HG02852 (cell line): ENCODE measurements around the gene KLRK1.
"Not testable (repeated sequence)": the region's sequence is repeated elsewhere in the genome, so short reads cannot be mapped to it uniquely, and the experiment has no call there.

Experiments used
- ATAC-seq: cut with Tn5 transposase; IDR thresholded peaks from one replicate; pipeline ENCODE4 v1.9.1; 2021; ENCODE audit warnings: mild to moderate bottlenecking, moderate library complexity; ENCODE audit not compliant: unreplicated experiment

The KLRK1 gene

DNA sequence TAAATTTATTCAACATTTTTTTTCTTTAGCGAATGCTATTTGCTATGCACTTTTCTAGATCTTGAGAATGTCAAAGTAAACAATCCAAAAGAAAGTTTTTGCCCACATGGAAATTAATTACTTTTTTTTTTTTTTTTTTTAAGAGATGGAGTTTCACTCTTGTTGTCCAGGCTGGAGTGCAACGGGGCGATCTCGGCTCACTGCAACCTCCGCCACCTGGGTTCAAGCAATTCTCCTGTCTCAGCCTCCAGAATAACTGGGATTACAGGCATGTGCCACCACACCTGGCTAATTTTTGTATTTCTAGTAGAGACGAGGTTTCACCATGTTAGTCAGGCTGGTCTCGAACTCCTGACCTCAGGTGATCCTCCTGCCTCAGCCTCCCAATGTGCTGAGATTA is 1.1 kb upstream of the KLRK1 start:
- not testable (repeated sequence) for ATAC-seq

DNA sequence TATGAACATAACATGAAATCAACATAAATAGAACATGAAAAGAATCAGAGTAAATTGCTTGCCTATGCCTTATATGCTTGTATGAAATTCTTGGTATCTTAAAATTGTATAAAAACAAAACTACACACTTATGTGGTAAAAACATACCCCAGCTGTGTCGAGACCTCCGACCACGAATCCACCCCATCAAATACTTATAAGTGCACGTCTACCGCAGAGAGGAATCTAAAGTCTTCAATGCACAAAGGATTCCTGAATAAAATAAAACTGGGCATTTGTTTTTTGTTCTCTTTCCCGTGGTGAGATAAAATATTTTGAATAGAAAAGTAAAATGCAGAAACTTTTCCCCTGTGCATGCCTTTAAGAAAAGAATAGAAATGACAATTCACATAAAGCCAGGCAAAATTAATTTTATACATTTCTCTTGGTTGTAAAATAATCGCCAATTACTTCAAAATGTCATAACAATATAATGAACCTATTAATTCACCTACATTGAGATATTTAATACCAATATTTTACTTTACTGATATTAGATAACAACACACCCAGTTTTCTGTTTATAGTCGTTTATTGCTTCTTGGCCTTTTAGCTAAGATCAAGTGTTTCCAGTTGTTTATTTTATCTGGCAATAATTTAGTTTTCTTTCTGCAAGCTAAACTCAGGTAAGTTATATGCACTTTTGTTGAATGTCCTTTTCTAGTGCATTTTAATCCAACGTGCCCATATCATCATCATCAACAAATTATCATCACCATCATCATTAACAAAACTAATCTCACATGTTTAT is 1.0 kb downstream of the KLRK1 start:
- ATAC-seq: no peak

DNA sequence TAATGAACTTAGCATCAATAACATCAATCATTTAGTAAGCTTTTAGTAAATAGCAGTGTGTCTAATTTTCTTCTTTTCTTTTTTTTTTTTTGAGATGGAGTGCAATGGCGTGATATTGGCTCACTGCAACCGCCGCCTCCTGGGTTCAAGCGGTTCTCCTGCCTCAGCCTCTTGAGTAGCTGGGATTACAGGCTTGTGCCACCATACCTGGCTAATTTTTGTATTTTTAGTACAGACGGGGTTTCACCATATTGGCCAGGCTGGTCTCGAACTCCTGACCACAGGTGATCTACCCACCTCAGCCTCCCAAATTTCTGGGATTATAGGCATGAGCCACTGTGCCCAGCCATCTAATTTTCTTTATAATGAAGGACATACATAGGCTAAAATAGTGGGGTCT is 2.3 kb downstream of the KLRK1 start:
- ATAC-seq: not testable (repeated sequence)

DNA sequence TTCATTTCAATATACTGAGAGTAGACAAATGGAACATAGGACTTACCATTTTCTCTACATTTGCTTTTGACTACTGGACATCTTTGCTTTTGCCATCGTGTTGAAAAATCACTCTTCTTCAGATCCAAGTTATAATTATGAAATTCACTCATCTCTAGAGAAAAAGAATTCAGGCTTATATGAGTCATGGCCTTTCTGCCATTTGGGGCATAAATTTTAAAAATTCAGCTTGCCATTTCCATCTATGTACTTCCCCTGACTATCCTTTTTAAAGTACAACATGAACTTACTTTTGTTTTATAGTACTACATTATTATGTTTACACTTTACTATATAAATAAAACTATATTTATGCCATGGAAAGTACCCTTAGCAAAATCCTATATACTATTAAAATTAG is 3.0 kb downstream of the KLRK1 start:
- no peak for ATAC-seq

DNA sequence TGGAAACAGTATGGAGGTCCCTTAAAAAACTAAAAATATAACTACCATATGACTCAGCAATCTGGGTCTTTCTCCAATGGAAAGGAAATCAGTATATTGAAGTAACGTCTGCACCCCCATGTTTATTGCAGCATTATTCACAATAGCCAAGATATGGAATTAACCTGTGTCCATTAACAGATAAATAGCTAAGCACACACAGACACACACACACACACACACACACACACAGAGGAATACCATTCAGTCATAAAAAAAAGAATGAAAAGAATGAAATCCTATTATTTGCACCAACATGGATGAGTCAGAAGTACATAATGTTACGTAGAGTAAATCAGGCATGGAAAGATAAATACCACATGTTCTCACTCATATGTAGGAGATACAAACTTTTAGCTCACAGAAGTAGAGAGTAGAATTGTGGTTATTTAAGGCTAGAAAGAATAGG is 4.7 kb downstream of the KLRK1 start:
- ATAC-seq: no peak

DNA sequence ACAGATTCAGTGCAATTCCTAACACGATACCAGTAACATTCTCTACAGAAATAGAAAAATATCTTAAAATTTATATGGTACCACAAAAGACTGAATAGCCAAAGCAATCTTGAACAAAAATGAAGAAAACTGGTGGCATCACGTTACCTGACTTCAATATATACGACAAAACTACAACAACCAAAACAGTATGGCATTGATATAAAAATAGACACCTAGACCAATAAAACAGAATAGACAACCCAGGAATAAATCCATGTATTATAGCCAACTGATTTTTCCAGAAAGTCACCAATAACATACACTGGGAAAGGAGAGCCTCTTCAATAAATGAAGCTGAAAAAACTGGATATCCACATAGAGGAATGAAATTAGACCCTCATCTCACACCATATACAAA is 5.7 kb downstream of the KLRK1 start:
- ATAC-seq: no peak

DNA sequence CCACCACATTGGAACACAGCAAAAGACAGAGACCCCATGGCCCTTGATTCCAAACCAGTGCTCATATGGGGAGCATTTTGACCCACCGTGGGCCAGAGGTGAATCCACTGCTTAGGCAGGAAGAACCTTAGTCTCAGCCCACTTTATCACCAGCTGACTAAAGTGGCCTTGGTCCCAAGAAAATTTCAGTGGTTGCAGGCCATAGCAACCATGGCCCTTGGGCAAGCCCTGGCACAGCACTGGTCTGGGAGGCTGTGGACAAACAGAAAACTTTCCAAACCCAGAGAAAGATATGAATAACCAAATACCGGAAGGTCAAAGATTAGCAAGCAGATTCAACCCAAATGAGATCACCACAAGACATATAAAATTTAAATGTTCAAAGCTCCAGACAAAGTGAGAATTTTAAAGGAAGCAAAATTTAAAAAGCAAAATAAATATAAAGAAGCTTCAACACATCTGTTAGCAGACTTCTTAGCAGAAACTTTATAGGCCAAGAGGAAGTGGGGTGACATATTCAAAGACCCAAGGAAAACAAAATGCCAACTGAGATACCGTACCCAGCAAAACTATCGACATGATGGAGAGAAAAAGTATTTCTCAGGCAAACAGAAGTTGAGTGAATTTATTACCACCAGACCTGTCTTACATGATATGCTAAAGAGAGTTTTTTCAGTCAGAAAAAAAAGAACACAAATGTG is 7.8 kb downstream of the KLRK1 start:
- ATAC-seq: no peak

DNA sequence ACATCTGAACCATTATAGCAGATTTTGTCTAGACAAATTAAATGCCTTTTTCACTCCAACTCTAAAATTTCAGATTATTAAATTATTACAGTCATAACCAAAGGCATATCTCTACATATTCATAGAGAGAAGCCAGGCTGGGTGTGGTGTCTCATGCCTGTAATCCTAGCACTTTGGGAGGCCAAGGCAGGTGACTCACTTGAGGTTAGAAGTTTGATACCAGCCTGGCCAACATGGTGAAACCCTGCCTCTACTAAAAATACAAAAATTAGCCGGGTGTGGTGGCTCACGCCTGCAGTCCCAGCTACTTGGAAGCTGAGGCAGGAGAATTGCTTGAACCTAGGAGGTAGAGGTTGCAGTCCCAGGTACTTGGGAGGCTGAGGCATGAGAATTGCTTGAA is 11.1 kb downstream of the KLRK1 start:
- not testable (repeated sequence) for ATAC-seq

DNA sequence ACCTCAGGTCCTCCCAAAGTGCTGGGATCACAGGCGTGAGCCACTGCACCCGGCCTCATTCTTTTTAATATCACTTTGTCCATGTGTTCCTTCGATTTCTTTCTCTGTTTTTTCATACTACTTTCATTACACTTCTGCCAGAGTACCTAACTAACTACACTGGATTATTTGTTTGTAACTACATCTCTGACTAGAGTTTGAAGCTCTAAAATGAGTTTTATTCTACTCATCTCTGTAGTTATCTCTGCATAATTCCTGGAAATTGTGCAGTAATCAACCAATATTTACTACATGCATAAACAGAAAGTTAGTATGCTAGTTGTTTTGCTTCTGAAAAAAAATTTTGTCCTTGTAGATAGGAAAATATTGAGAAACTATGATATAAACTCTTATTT is 15.2 kb downstream of the KLRK1 start:
- ATAC-seq: no peak

DNA sequence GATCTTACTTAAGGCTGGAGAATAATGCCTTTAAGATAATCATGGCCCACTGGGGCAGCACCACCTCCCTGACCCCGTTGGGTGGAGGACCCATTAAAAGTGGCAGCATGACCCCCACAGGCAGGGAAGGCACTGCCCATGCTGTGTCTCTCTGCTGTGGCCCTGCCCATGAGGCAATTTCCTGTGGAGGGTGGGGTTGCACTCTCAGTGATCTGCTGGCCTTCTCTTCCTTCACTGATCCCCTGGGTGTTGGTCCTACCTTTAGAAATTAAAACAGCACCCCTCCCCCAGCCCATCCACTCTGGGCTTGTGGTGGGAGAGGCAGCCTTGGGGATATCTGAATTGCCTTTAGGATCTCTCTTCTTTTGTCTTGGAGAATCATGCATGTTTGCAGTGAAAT is 17.3 kb downstream of the KLRK1 start:
- ATAC-seq: no peak

DNA sequence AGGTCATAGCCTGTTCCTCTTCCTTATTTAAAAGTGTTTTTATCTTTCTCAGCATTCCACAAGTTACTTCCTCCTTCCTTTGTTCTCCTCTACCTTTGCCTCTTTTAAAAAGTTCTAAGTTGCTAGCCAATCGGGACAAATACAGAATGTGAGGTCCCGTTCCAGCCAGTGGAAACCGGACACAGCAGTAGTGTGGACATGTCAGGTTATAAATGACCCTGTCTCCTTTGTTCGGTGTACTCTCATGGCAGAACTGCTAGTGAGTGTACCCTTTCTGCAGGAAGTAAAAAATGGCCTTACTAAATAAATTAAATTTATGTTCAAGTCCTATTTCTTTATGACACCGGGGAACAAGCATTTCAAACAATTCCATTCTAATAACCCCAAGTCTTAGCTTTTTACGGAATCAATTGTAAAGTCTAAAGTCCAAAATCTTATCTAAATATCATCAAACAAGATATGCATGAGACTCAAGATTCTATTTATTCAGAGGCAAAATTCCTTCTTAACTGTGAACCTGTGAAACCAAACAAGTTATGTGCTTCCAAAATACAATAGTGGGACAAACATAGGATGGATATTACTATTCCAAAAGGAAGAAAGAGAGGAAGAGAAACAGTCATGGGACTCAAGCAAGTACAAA is 17.8 kb downstream of the KLRK1 start:
- not testable (repeated sequence) for ATAC-seq

DNA sequence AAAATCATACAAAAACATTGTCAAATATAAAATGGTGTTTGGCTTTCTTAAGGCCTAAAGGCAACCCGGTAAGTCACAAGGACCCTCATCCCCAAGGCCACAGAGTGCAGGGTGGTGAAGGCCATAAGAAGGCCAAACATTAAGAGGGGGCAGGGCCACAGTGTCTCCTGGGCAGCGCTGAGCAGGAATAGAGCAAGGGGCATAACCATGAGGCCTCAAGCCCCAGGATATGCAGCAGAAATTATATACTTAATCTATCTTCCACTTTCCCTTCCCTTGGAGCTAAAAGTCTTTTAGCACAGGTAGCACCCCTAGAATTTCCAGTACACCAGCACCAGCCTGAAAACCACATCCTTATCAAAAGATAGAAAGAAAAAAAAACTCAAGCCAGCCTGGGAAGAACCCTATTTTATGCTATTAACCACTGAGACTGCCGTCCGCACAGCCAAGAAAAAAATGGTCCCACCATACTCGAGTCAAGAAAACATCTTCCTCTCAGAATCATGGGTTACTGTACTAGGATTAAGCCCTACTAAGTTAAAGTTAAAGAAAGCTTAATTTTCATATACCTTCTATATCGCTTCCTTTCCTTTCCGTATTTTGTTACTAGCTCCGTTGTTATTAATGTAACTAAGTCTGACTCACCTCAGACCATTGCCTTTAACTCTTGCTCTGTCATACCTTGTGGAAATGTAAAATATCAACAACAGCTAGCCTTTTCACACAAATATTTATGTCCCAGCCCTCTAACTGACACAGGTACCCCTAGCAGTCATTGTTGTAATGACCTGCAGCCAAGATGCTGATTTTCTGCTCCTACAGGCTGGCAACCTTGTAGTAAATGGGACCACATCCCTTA is 20.1 kb downstream of the KLRK1 start:
- no peak for ATAC-seq

DNA sequence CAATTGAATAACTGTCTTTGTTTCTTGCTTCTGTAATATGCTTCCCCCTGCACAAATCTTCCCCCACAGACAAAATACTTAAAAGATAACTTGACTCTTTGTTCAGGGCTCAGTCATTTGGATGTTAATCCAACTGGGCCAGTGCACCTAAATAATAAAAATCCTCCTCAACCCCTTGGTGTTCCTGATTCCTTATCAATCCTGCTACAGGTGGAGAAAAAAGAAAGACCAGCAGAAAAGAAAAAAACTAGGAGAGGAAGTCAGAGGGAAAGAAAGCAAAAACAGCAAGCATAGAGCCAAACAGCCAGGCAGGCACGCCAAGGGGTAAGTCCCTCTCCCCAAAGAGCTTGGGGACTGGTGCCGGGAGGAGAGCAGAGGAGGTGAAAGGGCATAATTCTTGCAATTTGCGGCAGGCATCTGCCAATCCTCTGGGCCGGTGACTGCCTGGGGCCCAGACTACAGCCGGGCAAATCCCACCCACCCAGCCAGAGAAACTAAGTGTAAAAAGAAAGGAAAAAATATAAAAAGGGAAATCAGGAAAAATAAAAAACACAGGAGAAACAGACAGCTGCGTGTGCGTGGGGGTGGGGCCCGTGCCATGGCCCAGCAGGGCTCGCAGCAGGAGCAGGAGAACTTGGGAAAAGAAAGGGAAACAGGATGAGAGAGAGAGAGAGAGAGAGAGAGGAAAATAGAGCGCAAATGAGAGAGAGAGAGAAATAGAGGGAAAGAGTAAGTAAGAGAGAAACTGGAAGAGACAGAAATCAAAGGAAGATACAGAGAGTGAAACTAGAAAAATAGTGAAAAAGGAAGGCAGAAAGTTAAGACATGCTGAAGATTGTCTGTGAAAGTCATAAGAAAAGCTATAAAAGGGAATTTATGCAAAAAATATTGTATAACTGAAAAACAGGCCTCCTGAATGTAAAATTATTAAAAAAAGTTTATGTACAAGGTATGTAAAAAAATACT is 21.4 kb downstream of the KLRK1 start:
- no peak for ATAC-seq

DNA sequence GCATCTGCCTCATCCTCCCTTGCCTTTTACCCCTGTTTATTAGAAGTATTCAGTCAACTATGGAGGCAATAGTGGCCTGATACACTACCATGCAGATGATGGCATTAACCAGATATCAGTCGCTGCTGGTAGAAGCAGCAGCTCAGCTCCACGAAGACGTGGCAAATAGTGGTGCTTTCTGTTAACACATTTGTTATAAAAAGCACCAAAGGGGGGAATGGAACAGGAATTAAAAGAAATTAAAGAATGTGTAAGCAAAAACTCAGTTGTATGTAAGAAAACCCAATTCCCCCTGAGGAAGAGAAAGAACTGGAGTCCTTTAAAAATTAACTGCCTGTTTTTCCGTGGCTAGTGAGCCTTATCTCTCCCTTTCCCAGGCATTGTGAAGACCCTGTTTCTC is 22.1 kb downstream of the KLRK1 start:
- ATAC-seq: not testable (repeated sequence)

DNA sequence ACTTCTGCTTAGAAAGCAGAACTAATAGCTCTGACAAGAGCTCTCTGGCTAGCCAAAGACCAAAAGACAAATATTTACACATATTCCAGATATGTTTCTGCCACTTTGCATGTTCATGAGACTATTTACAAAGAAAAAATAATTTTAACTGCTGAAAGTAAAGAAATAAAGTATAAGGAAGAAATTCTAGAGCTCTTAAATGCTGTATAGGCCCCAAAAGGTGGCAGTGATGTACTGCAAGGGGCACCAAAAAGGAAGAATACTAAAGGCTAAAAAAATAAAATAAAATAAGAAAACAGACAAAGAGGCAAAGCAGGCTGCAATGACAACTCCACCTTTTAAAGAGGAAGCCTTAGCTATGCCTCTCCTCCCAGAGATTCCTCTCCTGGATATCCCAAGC is 23.0 kb downstream of the KLRK1 start:
- ATAC-seq: no peak

DNA sequence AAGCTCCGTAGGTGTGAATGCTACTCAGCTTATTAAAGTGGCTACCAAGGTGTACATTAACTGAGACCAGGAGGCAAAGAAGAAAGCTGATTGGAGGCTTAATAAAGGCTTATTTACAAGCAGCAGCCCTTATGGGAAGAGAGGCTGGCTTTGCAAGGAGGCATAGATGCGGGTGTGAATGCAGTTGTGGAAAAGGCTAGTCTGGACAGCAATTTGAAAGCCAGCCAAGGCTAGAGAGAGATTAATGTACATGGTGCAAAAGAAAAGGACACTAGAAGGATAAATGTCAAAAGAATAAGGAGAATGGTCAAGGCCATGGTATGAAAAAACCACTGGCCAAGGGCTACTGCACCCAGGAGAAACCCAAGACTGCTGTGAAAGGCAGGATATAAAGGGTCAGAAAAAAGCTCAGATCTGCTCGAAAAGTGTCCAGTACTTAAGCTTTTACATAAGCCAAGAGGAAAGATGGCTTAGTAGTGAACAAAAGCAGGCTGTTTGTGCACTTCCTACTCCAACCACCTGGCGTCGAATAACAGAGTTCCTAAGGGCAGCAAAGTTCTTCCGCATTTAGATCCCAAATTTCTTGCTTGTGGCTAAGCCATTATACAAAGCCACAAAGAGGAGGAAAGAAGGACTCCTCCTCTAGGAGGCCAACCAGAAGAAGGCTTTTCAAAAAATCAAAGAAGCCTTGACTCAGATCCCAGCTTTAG is 24.0 kb downstream of the KLRK1 start:
- no peak for ATAC-seq

DNA sequence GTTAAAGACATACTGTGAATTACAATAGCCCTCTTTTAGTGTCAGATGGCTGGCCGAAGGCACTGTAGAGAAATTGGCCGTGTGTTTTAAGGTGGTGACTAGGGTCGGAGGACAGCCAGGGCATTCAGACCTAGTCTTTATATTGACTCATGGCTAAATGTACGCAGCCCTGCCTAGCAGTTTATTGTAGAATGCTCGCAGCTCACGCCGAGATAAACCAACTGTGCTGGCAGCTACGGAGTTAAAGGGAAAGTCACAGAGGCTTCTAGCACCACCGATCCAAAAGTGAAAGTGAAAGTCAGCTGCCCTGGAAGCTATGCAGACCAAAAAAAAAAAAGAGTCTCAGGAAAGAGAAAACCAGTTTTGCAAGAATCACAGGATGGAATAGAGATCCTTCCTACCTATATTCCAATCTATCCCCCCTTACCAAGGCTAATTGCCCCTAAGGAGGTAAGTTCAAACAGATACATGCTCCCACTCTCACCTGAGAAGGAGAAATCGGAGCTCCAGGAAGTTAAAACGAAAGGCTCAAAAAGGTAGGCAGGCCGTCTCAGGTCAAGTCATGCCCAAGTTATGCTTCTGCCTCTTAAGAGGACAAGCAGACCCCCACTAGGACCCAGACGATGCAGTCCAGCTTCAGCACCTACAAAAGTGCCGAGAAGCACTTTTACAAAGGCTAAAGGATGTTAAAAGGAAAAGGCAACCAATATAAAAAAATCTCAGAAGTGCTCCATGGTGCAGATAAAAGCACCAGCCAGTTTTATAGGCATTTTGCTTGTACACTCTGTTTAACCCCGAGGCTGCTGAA is 24.8 kb downstream of the KLRK1 start:
- peak; percentile 56 for ATAC-seq
